SK-N-SH (cell line): Measurements from ENCODE around the gene GLIS2. TPM values are rescaled to one million over a fixed set of nuclear protein-coding genes. Genes with fewer than 3 reads are reported as not detected.

Source experiments
- CTCF ChIA-PET: fragments of 300-600, 350-600 bp; formaldehyde crosslinking; extraction: SDS; loops from one replicate; lab custom pipeline; 2021; lab: Yijun Ruan, JAX
- POLR2A ChIA-PET: fragments of 350-600 bp; sonication (Branson Sonifier 250); formaldehyde crosslinking; extraction: SDS; loops from one replicate; lab custom pipeline; 2020; ENCODE audit warnings: antibody characterized with exemption, inconsistent platforms; lab: Yijun Ruan, JAX
- DNase-seq: peaks from one replicate; pipeline ENCODE4 v3.0.0; 2012
- H2AFZ ChIP-seq: fragments of 200-600 bp; sonication (generic); 2 replicates; pipeline ENCODE4 v1.8.1; 2016; ENCODE audit warnings: antibody characterized with exemption, mild to moderate bottlenecking, low read depth
- H3F3A ChIP-seq: fragments of 200-600 bp; sonication (generic); replicated peaks from 2 replicates; pipeline ENCODE3; 2016; ENCODE audit warnings: antibody characterized with exemption, mild to moderate bottlenecking; ENCODE audit not compliant: insufficient read depth
- H3K27ac ChIP-seq, 2 experiments: fragments of 200-500 bp in 1 of 2; fragments of 200-600 bp in 1 of 2; sonication (Bioruptor generic) in 1 of 2; sonication (generic), shearing (Covaris generic) in 1 of 2; 2 replicates each; pipeline versions ENCODE4 v1.5.1 to v1.6.1; 2014 to 2016; ENCODE audit warnings: low read depth in 2 of 2, inconsistent platforms in 1 of 2, low read length in 1 of 2, mild to moderate bottlenecking in 1 of 2, mixed read lengths in 1 of 2
- H3K27me3 ChIP-seq: fragments of 200-600 bp; sonication (generic), shearing (Covaris generic); 2 replicates; pipeline ENCODE4 v1.6.1; 2016; ENCODE audit warnings: mixed run types; ENCODE audit not compliant: insufficient read depth
- H3K36me3 ChIP-seq, 2 experiments: fragments of 200-500 bp in 1 of 2; fragments of 200-600 bp in 1 of 2; sonication (Bioruptor generic) in 1 of 2; sonication (generic) in 1 of 2; replicated peaks in 1 of 2; 2 replicates each; pipeline versions ENCODE3 to v1.5.1; 2014 to 2016; ENCODE audit warnings: low read length in 1 of 2, mild to moderate bottlenecking in 1 of 2; ENCODE audit not compliant: insufficient read depth in 2 of 2, control insufficient read depth in 1 of 2
- H3K4me1 ChIP-seq, 2 experiments: fragments of 200-500 bp in 1 of 2; fragments of 200-600 bp in 1 of 2; sonication (Bioruptor generic) in 1 of 2; sonication (generic), shearing (Covaris generic) in 1 of 2; 2 replicates each; pipeline versions ENCODE4 v1.5.1 to v1.6.1; 2014 to 2016; ENCODE audit warnings: low read depth in 1 of 2, low read length in 1 of 2, mixed run types in 1 of 2; ENCODE audit not compliant: insufficient read depth in 2 of 2, control insufficient read depth in 1 of 2
- H3K4me2 ChIP-seq: fragments of 200-600 bp; sonication (generic), shearing (Covaris generic); 2 replicates; pipeline ENCODE4 v1.6.1; 2017; ENCODE audit warnings: mixed run types
- H3K4me3 ChIP-seq, 2 experiments: fragments of 200-500 bp in 1 of 2; fragments of 200-600 bp in 1 of 2; sonication (Bioruptor generic) in 1 of 2; sonication (generic), shearing (Covaris generic) in 1 of 2; 2 replicates each; pipeline versions ENCODE4 v1.5.1 to v1.8.1; 2014 to 2016; ENCODE audit warnings: low read depth in 2 of 2, inconsistent platforms in 1 of 2, low read length in 1 of 2, mild to moderate bottlenecking in 1 of 2, mixed read lengths in 1 of 2, moderate library complexity in 1 of 2
- H3K79me2 ChIP-seq: fragments of 200-600 bp; sonication (generic); 2 replicates; pipeline ENCODE4 v1.8.1; 2017; ENCODE audit warnings: mild to moderate bottlenecking; ENCODE audit not compliant: insufficient read depth
- H3K9ac ChIP-seq: fragments of 200-600 bp; sonication (generic); 2 replicates; pipeline ENCODE4 v1.6.1; 2017; ENCODE audit warnings: mixed run types
- H3K9me2 ChIP-seq: fragments of 200-600 bp; sonication (generic); 2 replicates; pipeline ENCODE4 v1.6.1; 2017; ENCODE audit warnings: mixed run types
- H3K9me3 ChIP-seq: fragments of 200-600 bp; sonication (generic); 2 replicates; pipeline ENCODE4 v1.6.1; 2017; ENCODE audit warnings: mixed run types, mild to moderate bottlenecking, moderate library complexity
- H4K20me1 ChIP-seq: fragments of 200-600 bp; sonication (generic); 2 replicates; pipeline ENCODE4 v1.6.1; 2017; ENCODE audit warnings: mild to moderate bottlenecking, mixed run types; ENCODE audit not compliant: insufficient read depth
- CTCF ChIP-seq: fragments of 200-600 bp; sonication (generic); IDR thresholded peaks from 2 replicates; pipeline ENCODE4 v1.6.1; 2017; ENCODE audit warnings: antibody characterized with exemption, mild to moderate bottlenecking, moderate library complexity
- ELF1 ChIP-seq: IDR thresholded peaks from 2 replicates; pipeline ENCODE4 v1.4.0; 2012
- FOSL2 ChIP-seq: IDR thresholded peaks from 2 replicates; pipeline ENCODE4 v1.4.0; 2012; ENCODE audit warnings: low read depth, mild to moderate bottlenecking, moderate library complexity, borderline replicate concordance
- FOXJ3 ChIP-seq: sonication (generic); formaldehyde crosslinking; IDR thresholded peaks from 2 replicates; pipeline ENCODE4 v1.5.1; 2020; ENCODE audit warnings: mild to moderate bottlenecking, missing genetic modification reagents
- FOXM1 ChIP-seq: IDR thresholded peaks from 2 replicates; pipeline ENCODE4 v1.4.0; 2012; ENCODE audit warnings: low read depth, mild to moderate bottlenecking
- JUND ChIP-seq: IDR thresholded peaks from 2 replicates; pipeline ENCODE4 v1.4.0; 2012
- MXI1 ChIP-seq: IDR thresholded peaks from 2 replicates; pipeline ENCODE4 v1.6.1; 2012; ENCODE audit warnings: mild to moderate bottlenecking, low read depth, low read length, improper control_type of control experiment
- NFIC ChIP-seq: IDR thresholded peaks from 2 replicates; pipeline ENCODE4 v1.4.0; 2012; ENCODE audit warnings: borderline replicate concordance
- RAD21 ChIP-seq: IDR thresholded peaks from 2 replicates; pipeline ENCODE4 v1.6.1; 2012; ENCODE audit warnings: mild to moderate bottlenecking, low read length
- RCOR1 ChIP-seq: fragments of 150-350 bp; IDR thresholded peaks from 2 replicates; pipeline ENCODE4 v1.6.1; 2017; ENCODE audit warnings: antibody characterized with exemption, low read length
- RFX5 ChIP-seq: IDR thresholded peaks from 2 replicates; pipeline ENCODE4 v1.6.1; 2012; ENCODE audit warnings: mild to moderate bottlenecking, improper control_type of control experiment, low read length
- SIN3A ChIP-seq: IDR thresholded peaks from 2 replicates; pipeline ENCODE4 v1.6.1; 2012; ENCODE audit warnings: low read depth, mild to moderate bottlenecking, low read length, moderate library complexity, borderline replicate concordance
- SMC3 ChIP-seq: IDR thresholded peaks from 2 replicates; pipeline ENCODE4 v1.6.1; 2012; ENCODE audit warnings: low read depth, low read length, improper control_type of control experiment
- TAF1 ChIP-seq: IDR thresholded peaks from 2 replicates; pipeline ENCODE4 v1.6.1; 2012; ENCODE audit warnings: low read depth, mild to moderate bottlenecking, low read length, moderate library complexity, borderline replicate concordance
- TEAD4 ChIP-seq: IDR thresholded peaks from 2 replicates; pipeline ENCODE4 v1.4.0; 2012; ENCODE audit warnings: mild to moderate bottlenecking, borderline replicate concordance; ENCODE audit not compliant: insufficient read depth
- USF2 ChIP-seq: fragments of 150-350 bp; IDR thresholded peaks from 2 replicates; pipeline ENCODE4 v1.6.1; 2017; ENCODE audit warnings: antibody characterized with exemption, low read length, low read depth, borderline replicate concordance
- YY1 ChIP-seq: IDR thresholded peaks from 2 replicates; pipeline ENCODE4 v1.4.0; 2012; ENCODE audit warnings: low read depth, mild to moderate bottlenecking
- ZBTB33 ChIP-seq: IDR thresholded peaks from 2 replicates; pipeline ENCODE4 v1.4.0; 2012; ENCODE audit warnings: low read depth, borderline replicate concordance
- WGBS: methylation state at CpG from one replicate; pipeline ENCODE4 v1.1.6; 2017; ENCODE audit warnings: low lambda C conversion rate; 5-methylcytosine and 5-hydroxymethylcytosine counted together
- polyA plus RNA-seq, 3 experiments: library from polyadenylated mRNA; depleted of rRNA; stranded (reverse); fragments of >200 nt; gene quantifications; 2 replicates each; pipeline ENCODE4 v1.2.3, GENCODE V29; 2012
- TF ChIP-seq, protein P1 (sequence below): IDR thresholded peaks from 2 replicates; pipeline ENCODE4 v1.4.0; 2012; ENCODE audit warnings: low read depth
- TF ChIP-seq, protein P2 (sequence below): IDR thresholded peaks from 2 replicates; pipeline ENCODE4 v1.6.1; 2012; ENCODE audit warnings: mild to moderate bottlenecking, low read depth, low read length, moderate library complexity
- TF ChIP-seq, protein P3 (sequence below): fragments of 150-350 bp; IDR thresholded peaks from 2 replicates; pipeline ENCODE4 v1.6.1; 2016; ENCODE audit warnings: mild to moderate bottlenecking, low read depth, low read length
- TF ChIP-seq, protein P4 (sequence below): IDR thresholded peaks from 2 replicates; pipeline ENCODE4 v1.4.0; 2012; ENCODE audit warnings: low read depth, borderline replicate concordance

The GLIS2 gene
- polyA plus RNA-seq, 1 of the 3 experiments (the other 2 are of a cell fraction) = 6.5 TPM

DNA sequence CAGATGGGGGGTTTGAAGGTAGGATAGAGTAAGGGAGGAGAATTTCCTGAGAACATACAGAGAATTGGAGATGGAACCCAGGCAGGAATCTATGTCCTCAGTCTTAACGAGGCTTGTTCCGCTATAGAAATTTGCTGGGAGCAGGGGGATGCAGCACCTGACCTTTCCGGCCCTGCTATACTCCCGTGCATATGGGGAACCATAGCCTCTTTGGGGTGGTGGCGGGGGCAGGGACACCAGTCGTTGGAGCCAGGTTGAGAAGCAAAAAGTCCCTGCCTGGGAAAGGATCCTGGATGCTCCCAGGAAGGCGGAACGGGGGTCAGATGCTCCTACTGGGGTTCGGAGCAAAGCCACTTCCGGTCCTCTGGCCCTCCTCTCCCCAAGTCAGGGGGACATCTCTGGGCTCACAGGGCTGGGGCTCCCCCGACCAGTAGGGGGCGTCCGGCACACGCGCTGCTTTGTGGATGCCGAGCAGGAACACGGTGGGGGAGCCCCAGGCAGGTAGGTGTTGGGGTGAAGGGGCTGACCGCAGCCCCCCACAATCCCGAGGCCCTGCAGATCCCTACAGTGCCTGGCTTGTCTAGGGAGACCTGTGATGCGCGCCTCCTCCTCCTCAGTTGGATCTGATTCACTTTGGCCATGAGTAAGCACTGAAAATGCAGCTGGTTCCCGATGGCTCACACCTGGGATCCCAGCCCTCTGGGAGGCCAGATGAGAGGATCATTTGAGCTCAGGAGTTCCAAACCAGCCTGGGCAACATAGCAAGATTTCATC lies 27.5 kb upstream of the GLIS2 start:
- Histone ChIP-seq H3K4me1 (peaks cover 0 to 10% of the 10 kb centered on the region in 2 experiments; a peak in 1 of 4 replicates), H4K20me1 (no peaks in the 10 kb centered on the region), H2AFZ (no peak overlapping the region), H3K79me2 (no peaks in the 10 kb centered on the region), H3K27ac (no peak overlapping the region), H3K36me3 (no peaks in the 10 kb centered on the region), H3K9me3 (no peaks in the 10 kb centered on the region), H3K4me2 (no peak overlapping the region), H3K9ac (no peak overlapping the region), H3F3A (no peaks in the 10 kb centered on the region), H3K27me3 (no peaks in the 10 kb centered on the region), H3K4me3 (no peak overlapping the region), H3K9me2 (no peaks in the 10 kb centered on the region)
- WGBS = 43% methylated on average over 6 of the region's 22 CpGs
- ChIA-PET CTCF (interaction anchor here (0.6 to 14.5 kb wide), 29 partner anchors 10 to 114 kb away, joined by 3 to 281 read pairs (median 5); partner anchors contain the start of genes GLIS2 and PAM16), POLR2A (interaction anchor here (0.6 kb wide), 1 partner anchor 40 kb away, joined by 3 read pairs; no protein-coding TSS in a partner anchor)
- DNase-seq = peak; percentile 91
- TF ChIP-seq, protein P1, sequence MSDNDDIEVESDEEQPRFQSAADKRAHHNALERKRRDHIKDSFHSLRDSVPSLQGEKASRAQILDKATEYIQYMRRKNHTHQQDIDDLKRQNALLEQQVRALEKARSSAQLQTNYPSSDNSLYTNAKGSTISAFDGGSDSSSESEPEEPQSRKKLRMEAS = no peak
- TF ChIP-seq NFIC (no peak), MXI1 (no peak), TAF1 (no peak), FOSL2 (no peak), SMC3 (peak; percentile 82), CTCF (peak; percentile 95), ZBTB33 (no peak), USF2 (no peak), RAD21 (peak; percentile 83), TEAD4 (no peak), RFX5 (no peak), JUND (no peak), YY1 (no peak), FOXJ3 (no peak), ELF1 (no peak), FOXM1 (no peak), SIN3A (no peak), RCOR1 (no peak)
- TF ChIP-seq, protein P2, sequence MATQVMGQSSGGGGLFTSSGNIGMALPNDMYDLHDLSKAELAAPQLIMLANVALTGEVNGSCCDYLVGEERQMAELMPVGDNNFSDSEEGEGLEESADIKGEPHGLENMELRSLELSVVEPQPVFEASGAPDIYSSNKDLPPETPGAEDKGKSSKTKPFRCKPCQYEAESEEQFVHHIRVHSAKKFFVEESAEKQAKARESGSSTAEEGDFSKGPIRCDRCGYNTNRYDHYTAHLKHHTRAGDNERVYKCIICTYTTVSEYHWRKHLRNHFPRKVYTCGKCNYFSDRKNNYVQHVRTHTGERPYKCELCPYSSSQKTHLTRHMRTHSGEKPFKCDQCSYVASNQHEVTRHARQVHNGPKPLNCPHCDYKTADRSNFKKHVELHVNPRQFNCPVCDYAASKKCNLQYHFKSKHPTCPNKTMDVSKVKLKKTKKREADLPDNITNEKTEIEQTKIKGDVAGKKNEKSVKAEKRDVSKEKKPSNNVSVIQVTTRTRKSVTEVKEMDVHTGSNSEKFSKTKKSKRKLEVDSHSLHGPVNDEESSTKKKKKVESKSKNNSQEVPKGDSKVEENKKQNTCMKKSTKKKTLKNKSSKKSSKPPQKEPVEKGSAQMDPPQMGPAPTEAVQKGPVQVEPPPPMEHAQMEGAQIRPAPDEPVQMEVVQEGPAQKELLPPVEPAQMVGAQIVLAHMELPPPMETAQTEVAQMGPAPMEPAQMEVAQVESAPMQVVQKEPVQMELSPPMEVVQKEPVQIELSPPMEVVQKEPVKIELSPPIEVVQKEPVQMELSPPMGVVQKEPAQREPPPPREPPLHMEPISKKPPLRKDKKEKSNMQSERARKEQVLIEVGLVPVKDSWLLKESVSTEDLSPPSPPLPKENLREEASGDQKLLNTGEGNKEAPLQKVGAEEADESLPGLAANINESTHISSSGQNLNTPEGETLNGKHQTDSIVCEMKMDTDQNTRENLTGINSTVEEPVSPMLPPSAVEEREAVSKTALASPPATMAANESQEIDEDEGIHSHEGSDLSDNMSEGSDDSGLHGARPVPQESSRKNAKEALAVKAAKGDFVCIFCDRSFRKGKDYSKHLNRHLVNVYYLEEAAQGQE = no peak
- TF ChIP-seq, protein P3, sequence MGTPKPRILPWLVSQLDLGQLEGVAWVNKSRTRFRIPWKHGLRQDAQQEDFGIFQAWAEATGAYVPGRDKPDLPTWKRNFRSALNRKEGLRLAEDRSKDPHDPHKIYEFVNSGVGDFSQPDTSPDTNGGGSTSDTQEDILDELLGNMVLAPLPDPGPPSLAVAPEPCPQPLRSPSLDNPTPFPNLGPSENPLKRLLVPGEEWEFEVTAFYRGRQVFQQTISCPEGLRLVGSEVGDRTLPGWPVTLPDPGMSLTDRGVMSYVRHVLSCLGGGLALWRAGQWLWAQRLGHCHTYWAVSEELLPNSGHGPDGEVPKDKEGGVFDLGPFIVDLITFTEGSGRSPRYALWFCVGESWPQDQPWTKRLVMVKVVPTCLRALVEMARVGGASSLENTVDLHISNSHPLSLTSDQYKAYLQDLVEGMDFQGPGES = no peak
- TF ChIP-seq, protein P4, sequence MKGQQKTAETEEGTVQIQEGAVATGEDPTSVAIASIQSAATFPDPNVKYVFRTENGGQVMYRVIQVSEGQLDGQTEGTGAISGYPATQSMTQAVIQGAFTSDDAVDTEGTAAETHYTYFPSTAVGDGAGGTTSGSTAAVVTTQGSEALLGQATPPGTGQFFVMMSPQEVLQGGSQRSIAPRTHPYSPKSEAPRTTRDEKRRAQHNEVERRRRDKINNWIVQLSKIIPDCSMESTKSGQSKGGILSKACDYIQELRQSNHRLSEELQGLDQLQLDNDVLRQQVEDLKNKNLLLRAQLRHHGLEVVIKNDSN = no peak
